Measurements from ENCODE around the gene CCDC174.

Gene CCDC174

DNA sequence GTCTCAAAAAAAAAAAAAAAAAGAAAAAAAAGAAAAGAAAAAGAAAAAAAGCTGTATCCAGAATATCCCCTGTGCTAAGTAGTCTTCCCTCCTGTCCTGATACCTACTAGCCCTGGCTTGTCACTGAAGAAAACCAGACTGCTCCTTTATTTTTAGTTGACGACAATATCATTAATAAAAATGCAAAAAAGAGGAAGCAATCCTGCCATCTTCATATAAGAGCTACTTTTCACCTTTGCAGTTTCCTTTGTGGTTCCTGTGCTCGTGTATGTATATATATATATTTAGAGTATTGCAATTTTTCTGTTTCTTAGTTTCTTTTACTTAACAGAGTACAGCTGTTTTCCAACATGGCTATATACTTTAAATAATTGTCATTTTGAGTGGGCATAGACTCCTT is 37.0 kb downstream of the CCDC174 start:
- H2BK5ac ChIP-seq (ENCODE audit: low read length), result no peak overlapping the region
- no peak overlapping the region for H3K14ac ChIP-seq (ENCODE audit: low read length)
- H2AK5ac ChIP-seq (ENCODE audit: low read depth, low read length), result no peak overlapping the region
- no peak overlapping the region for H2BK12ac ChIP-seq (ENCODE audit: low read length)
- H2AFZ ChIP-seq (ENCODE audit: low read length), result no peak overlapping the region
- no peak overlapping the region for H3K27ac ChIP-seq (replicated peaks; ENCODE audit: low read length)
- H3K79me1 ChIP-seq (ENCODE audit: low read depth, low read length), result peaks cover 2% of the 10 kb centered on the region
- no CpG with 5 or more reads among the region's 2 CpGs for WGBS, 2 donors (ENCODE audit: extremely low coverage in 2 of 2, insufficient read length in 2 of 2, insufficient replicate concordance in 1 of 2)
- no peak for DNase-seq (ENCODE audit: low spot score)
- H3K4me2 ChIP-seq (ENCODE audit: insufficient read depth, low read length, poor library complexity, severe bottlenecking), result no peak overlapping the region
- H4K91ac ChIP-seq (ENCODE audit: low read depth, low read length, poor library complexity), result no peak overlapping the region
- H3K4ac ChIP-seq (ENCODE audit: low read length), result no peak overlapping the region
- peaks cover 0 to 19% (median 0%) of the 10 kb centered on the region in 3 experiments for H3K27me3 ChIP-seq (ENCODE audit: control insufficient read depth in 3 of 3, insufficient read depth in 3 of 3, low read depth in 1 of 3, low read length in 3 of 3)
- no peaks in the 10 kb centered on the region for H3K9me3 ChIP-seq (replicated peaks in 1 of 2; ENCODE audit: control insufficient read depth in 2 of 2, insufficient read depth in 1 of 2, low read depth in 1 of 2, low read length in 2 of 2)
- no peak overlapping the region for H2BK15ac ChIP-seq (ENCODE audit: low read length)
- H3K4me1 ChIP-seq (ENCODE audit: control insufficient read depth in 2 of 2, insufficient read depth in 1 of 2, low read depth in 1 of 2, low read length in 2 of 2), result no peaks in the 10 kb centered on the region
- no peak overlapping the region for H3K4me3 ChIP-seq (ENCODE audit: low read length in 2 of 2)
- H3K36me3 ChIP-seq (replicated peaks in 1 of 2; ENCODE audit: control insufficient read depth in 2 of 2, insufficient read depth in 2 of 2, low read length in 2 of 2), result no peaks in the 10 kb centered on the region
- H3K18ac ChIP-seq (ENCODE audit: low read length), result no peak overlapping the region
- no peak overlapping the region for H4K8ac ChIP-seq (ENCODE audit: low read depth, low read length)
- H3K23ac ChIP-seq (ENCODE audit: low read depth, low read length, poor library complexity), result no peak overlapping the region
- no peak overlapping the region for H2BK120ac ChIP-seq (ENCODE audit: low read depth, low read length)
- no peak overlapping the region for H3K9ac ChIP-seq (ENCODE audit: low read depth, low read length, poor library complexity)

DNA sequence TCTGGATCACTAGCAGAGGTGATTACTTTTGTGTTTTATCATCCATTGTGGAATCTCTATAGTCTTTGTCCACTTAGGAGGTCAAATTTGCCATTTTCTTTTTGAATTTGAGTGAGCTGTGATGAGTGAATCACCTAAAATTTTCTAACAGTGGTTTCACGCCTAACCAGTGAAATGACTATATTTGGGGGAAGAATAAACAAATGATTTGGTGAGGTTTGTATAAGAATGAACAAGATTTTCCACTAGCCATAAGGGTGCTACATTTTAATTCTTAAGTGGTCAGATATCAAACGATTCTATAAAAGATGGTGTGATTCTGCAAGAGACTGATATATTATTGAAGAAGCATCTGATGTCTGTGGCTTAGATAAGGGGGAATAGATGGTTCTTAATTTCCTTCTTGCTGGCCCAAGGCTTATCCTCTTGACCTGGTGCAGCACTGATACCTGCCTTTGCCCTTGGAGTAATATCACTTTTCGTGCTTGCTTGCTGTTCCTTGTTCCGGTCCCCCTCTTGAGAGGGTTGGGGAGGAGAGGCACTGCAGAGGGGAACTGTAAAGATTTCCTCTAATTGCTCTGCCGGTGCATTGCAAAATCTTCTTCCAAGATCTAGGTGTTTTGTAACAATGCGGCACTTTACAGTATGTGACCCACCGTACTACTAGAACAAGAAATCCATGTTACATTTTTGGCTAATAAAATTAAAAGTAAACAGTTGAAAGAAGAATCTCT is 37.9 kb downstream of the CCDC174 start:
- Histone ChIP-seq H2BK5ac (ENCODE audit: low read length) (no peak overlapping the region), H3K27ac (replicated peaks; ENCODE audit: low read length) (no peak overlapping the region), H3K4me1 (ENCODE audit: control insufficient read depth in 2 of 2, insufficient read depth in 1 of 2, low read depth in 1 of 2, low read length in 2 of 2) (no peaks in the 10 kb centered on the region), H3K4me2 (ENCODE audit: insufficient read depth, low read length, poor library complexity, severe bottlenecking) (no peak overlapping the region), H3K27me3 (ENCODE audit: control insufficient read depth in 3 of 3, insufficient read depth in 3 of 3, low read depth in 1 of 3, low read length in 3 of 3) (peaks cover 0 to 19% (median 0%) of the 10 kb centered on the region in 3 experiments), H2BK12ac (ENCODE audit: low read length) (no peak overlapping the region), H2BK15ac (ENCODE audit: low read length) (no peak overlapping the region), H3K36me3 (replicated peaks in 1 of 2; ENCODE audit: control insufficient read depth in 2 of 2, insufficient read depth in 2 of 2, low read length in 2 of 2) (no peaks in the 10 kb centered on the region), H3K18ac (ENCODE audit: low read length) (no peak overlapping the region), H3K4ac (ENCODE audit: low read length) (no peak overlapping the region), H4K91ac (ENCODE audit: low read depth, low read length, poor library complexity) (no peak overlapping the region), H3K79me1 (ENCODE audit: low read depth, low read length) (peaks cover 2% of the 10 kb centered on the region), H2AFZ (ENCODE audit: low read length) (no peak overlapping the region), H3K14ac (ENCODE audit: low read length) (no peak overlapping the region), H2BK120ac (ENCODE audit: low read depth, low read length) (no peak overlapping the region), H2AK5ac (ENCODE audit: low read depth, low read length) (no peak overlapping the region), H3K23ac (ENCODE audit: low read depth, low read length, poor library complexity) (no peak overlapping the region), H3K9ac (ENCODE audit: low read depth, low read length, poor library complexity) (no peak overlapping the region), H3K4me3 (ENCODE audit: low read length in 2 of 2) (no peak overlapping the region), H3K9me3 (replicated peaks in 1 of 2; ENCODE audit: control insufficient read depth in 2 of 2, insufficient read depth in 1 of 2, low read depth in 1 of 2, low read length in 2 of 2) (no peaks in the 10 kb centered on the region), H4K8ac (ENCODE audit: low read depth, low read length) (no peak overlapping the region)
- no CpG with 5 or more reads among the region's 7 CpGs for WGBS, 2 donors (ENCODE audit: extremely low coverage in 2 of 2, insufficient read length in 2 of 2, insufficient replicate concordance in 1 of 2)
- no peak for DNase-seq (ENCODE audit: low spot score)

- WGBS, 2 donors (ENCODE audit: extremely low coverage in 2 of 2, insufficient read length in 2 of 2, insufficient replicate concordance in 1 of 2), result no CpG with 5 or more reads among the region's 4 CpGs
- no peak overlapping the region for H3K18ac ChIP-seq (ENCODE audit: low read length)
- no peak overlapping the region for H3K9ac ChIP-seq (ENCODE audit: low read depth, low read length, poor library complexity)
- DNase-seq (ENCODE audit: low spot score), result no peak
- peaks cover 2% of the 10 kb centered on the region for H3K79me1 ChIP-seq (ENCODE audit: low read depth, low read length)
- H3K9me3 ChIP-seq (replicated peaks in 1 of 2; ENCODE audit: control insufficient read depth in 2 of 2, insufficient read depth in 1 of 2, low read depth in 1 of 2, low read length in 2 of 2), result no peaks in the 10 kb centered on the region
- H3K14ac ChIP-seq (ENCODE audit: low read length), result no peak overlapping the region
- no peak overlapping the region for H2BK12ac ChIP-seq (ENCODE audit: low read length)
- H2AK5ac ChIP-seq (ENCODE audit: low read depth, low read length), result no peak overlapping the region
- H3K23ac ChIP-seq (ENCODE audit: low read depth, low read length, poor library complexity), result no peak overlapping the region
- H3K27me3 ChIP-seq (ENCODE audit: control insufficient read depth in 3 of 3, insufficient read depth in 3 of 3, low read depth in 1 of 3, low read length in 3 of 3), result peaks cover 0 to 19% (median 0%) of the 10 kb centered on the region in 3 experiments
- H3K27ac ChIP-seq (replicated peaks; ENCODE audit: low read length), result no peak overlapping the region
- no peak overlapping the region for H3K4me2 ChIP-seq (ENCODE audit: insufficient read depth, low read length, poor library complexity, severe bottlenecking)
- H4K8ac ChIP-seq (ENCODE audit: low read depth, low read length), result no peak overlapping the region
- no peak overlapping the region for H2BK15ac ChIP-seq (ENCODE audit: low read length)
- H2BK120ac ChIP-seq (ENCODE audit: low read depth, low read length), result no peak overlapping the region
- H3K4ac ChIP-seq (ENCODE audit: low read length), result no peak overlapping the region
- no peak overlapping the region for H2BK5ac ChIP-seq (ENCODE audit: low read length)
- no peaks in the 10 kb centered on the region for H3K36me3 ChIP-seq (replicated peaks in 1 of 2; ENCODE audit: control insufficient read depth in 2 of 2, insufficient read depth in 2 of 2, low read length in 2 of 2)
- no peak overlapping the region for H2AFZ ChIP-seq (ENCODE audit: low read length)
- no peak overlapping the region for H4K91ac ChIP-seq (ENCODE audit: low read depth, low read length, poor library complexity)
- H3K4me1 ChIP-seq (ENCODE audit: control insufficient read depth in 2 of 2, insufficient read depth in 1 of 2, low read depth in 1 of 2, low read length in 2 of 2), result no peaks in the 10 kb centered on the region
- no peak overlapping the region for H3K4me3 ChIP-seq (ENCODE audit: low read length in 2 of 2)
These were observed 39.7 kb downstream of the CCDC174 start for GRCh38 chr3:14691239-14691638.

DNA sequence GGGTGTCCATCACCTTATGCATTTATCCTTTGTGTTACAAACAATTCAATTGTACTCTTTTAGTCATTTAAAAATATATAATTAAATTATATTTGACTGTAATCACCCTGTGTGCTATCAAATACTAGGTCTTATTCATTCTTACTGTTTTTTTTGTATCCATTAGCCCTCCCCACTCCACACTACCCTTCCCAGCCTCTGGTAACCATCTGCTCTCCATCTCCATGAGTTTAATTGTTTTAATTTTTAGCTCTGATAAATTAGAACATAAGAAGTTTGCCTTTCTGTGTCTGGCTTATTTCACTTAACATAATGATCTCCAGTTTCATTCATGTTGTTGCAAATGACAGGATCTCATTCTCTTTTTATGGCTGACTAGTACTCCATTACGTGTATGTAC is 40.2 kb downstream of the CCDC174 start:
- H3K9me3 ChIP-seq (replicated peaks in 1 of 2; ENCODE audit: control insufficient read depth in 2 of 2, insufficient read depth in 1 of 2, low read depth in 1 of 2, low read length in 2 of 2), result no peaks in the 10 kb centered on the region
- H4K91ac ChIP-seq (ENCODE audit: low read depth, low read length, poor library complexity), result no peak overlapping the region
- no peak overlapping the region for H4K8ac ChIP-seq (ENCODE audit: low read depth, low read length)
- H3K36me3 ChIP-seq (replicated peaks in 1 of 2; ENCODE audit: control insufficient read depth in 2 of 2, insufficient read depth in 2 of 2, low read length in 2 of 2), result no peaks in the 10 kb centered on the region
- H2BK5ac ChIP-seq (ENCODE audit: low read length), result no peak overlapping the region
- H3K23ac ChIP-seq (ENCODE audit: low read depth, low read length, poor library complexity), result no peak overlapping the region
- no peak overlapping the region for H2AK5ac ChIP-seq (ENCODE audit: low read depth, low read length)
- no peak overlapping the region for H2BK12ac ChIP-seq (ENCODE audit: low read length)
- no peak overlapping the region for H3K14ac ChIP-seq (ENCODE audit: low read length)
- no peak overlapping the region for H2BK120ac ChIP-seq (ENCODE audit: low read depth, low read length)
- H2AFZ ChIP-seq (ENCODE audit: low read length), result no peak overlapping the region
- H3K4me1 ChIP-seq (ENCODE audit: control insufficient read depth in 2 of 2, insufficient read depth in 1 of 2, low read depth in 1 of 2, low read length in 2 of 2), result no peaks in the 10 kb centered on the region
- peaks cover 0 to 14% (median 0%) of the 10 kb centered on the region in 3 experiments for H3K27me3 ChIP-seq (ENCODE audit: control insufficient read depth in 3 of 3, insufficient read depth in 3 of 3, low read depth in 1 of 3, low read length in 3 of 3)
- no peak for DNase-seq (ENCODE audit: low spot score)
- H2BK15ac ChIP-seq (ENCODE audit: low read length), result no peak overlapping the region
- peaks cover 2% of the 10 kb centered on the region for H3K79me1 ChIP-seq (ENCODE audit: low read depth, low read length)
- H3K18ac ChIP-seq (ENCODE audit: low read length), result no peak overlapping the region
- no peak overlapping the region for H3K9ac ChIP-seq (ENCODE audit: low read depth, low read length, poor library complexity)
- no peak overlapping the region for H3K4me2 ChIP-seq (ENCODE audit: insufficient read depth, low read length, poor library complexity, severe bottlenecking)
- no peak overlapping the region for H3K27ac ChIP-seq (replicated peaks; ENCODE audit: low read length)
- no peak overlapping the region for H3K4me3 ChIP-seq (ENCODE audit: low read length in 2 of 2)
- no CpG with 5 or more reads among the region's 1 CpG for WGBS, 2 donors (ENCODE audit: extremely low coverage in 2 of 2, insufficient read length in 2 of 2, insufficient replicate concordance in 1 of 2)
- no peak overlapping the region for H3K4ac ChIP-seq (ENCODE audit: low read length)

Measured in neuronal stem cell (in vitro differentiated cells).